WTC11 (cell line): ENCODE measurements around the gene FOXI2. TPM values are rescaled to one million over a fixed set of nuclear protein-coding genes. Genes with fewer than 3 reads are reported as not detected.

Source experiments
- ATAC-seq: fragments of 200-7000 bp; cut with Tn5 transposase; 2 replicates; pipeline ENCODE4 v1.10.0; 2021; ENCODE audit warnings: mild to moderate bottlenecking, moderate library complexity
- CTCF ChIA-PET: fragments of 300-600 bp; sonication (Branson Sonifier 250); formaldehyde crosslinking; loops from one replicate; lab custom pipeline; 2021; ENCODE audit warnings: antibody characterized with exemption; lab: Charles Lee
- POLR2A ChIA-PET: fragments of 350-600 bp; sonication (Branson Sonifier 250); formaldehyde crosslinking; loops from one replicate; lab custom pipeline; 2021; ENCODE audit warnings: antibody characterized with exemption; lab: Charles Lee
- DNase-seq: peaks from one replicate; pipeline ENCODE4 v3.0.0; 2021; ENCODE audit warnings: low spot score
- H3K27ac Mint-ChIP-seq: 2 replicates; pipeline ENCODE4 v1.8.0; 2021; ENCODE audit warnings: mixed read lengths
- H3K27me3 Mint-ChIP-seq: 2 replicates; pipeline ENCODE4 v1.8.0; 2021; ENCODE audit warnings: low read depth, mild to moderate bottlenecking, moderate library complexity, mixed read lengths
- H3K36me3 Mint-ChIP-seq: 2 replicates; pipeline ENCODE4 v1.8.0; 2021; ENCODE audit warnings: mixed read lengths
- H3K4me1 Mint-ChIP-seq: 2 replicates; pipeline ENCODE4 v1.8.0; 2022; ENCODE audit warnings: mixed read lengths
- H3K4me3 Mint-ChIP-seq: 2 replicates; pipeline ENCODE4 v1.8.0; 2021; ENCODE audit warnings: mild to moderate bottlenecking, moderate library complexity, mixed read lengths
- H3K9me3 Mint-ChIP-seq: 2 replicates; pipeline ENCODE4 v1.8.0; 2021; ENCODE audit warnings: mixed read lengths
- ARID4B ChIP-seq: sonication (generic); formaldehyde crosslinking; IDR thresholded peaks from 2 replicates; pipeline ENCODE4 v1.8.0; 2023; ENCODE audit warnings: missing genetic modification reagents, mild to moderate bottlenecking, borderline replicate concordance
- ATF6 ChIP-seq: sonication (generic); formaldehyde crosslinking; IDR thresholded peaks from 2 replicates; pipeline ENCODE4 v1.8.1; 2023; ENCODE audit warnings: mild to moderate bottlenecking, missing genetic modification reagents
- CDX4 ChIP-seq: fragments of 250-450 bp; sonication (Bioruptor Pico); IDR thresholded peaks from 2 replicates; pipeline ENCODE4 v1.9.0; 2021; ENCODE audit warnings: moderate library complexity, mild to moderate bottlenecking, inconsistent platforms, borderline replicate concordance
- CREB1 ChIP-seq: sonication (generic); formaldehyde crosslinking; IDR thresholded peaks from 2 replicates; pipeline ENCODE4 v1.8.0; 2023; ENCODE audit warnings: mild to moderate bottlenecking, missing genetic modification reagents
- CTCF ChIP-seq: fragments of 200-600 bp; IDR thresholded peaks from 2 replicates; pipeline ENCODE4 v1.8.0; 2022; ENCODE audit warnings: antibody characterized with exemption
- E2F1 ChIP-seq: sonication (generic); formaldehyde crosslinking; IDR thresholded peaks from 2 replicates; pipeline ENCODE4 v1.8.0; 2022; ENCODE audit warnings: mild to moderate bottlenecking, missing genetic modification reagents
- ELF4 ChIP-seq: sonication (generic); formaldehyde crosslinking; IDR thresholded peaks from 2 replicates; pipeline ENCODE4 v1.8.1; 2022; ENCODE audit warnings: low read depth, mild to moderate bottlenecking, moderate library complexity, missing genetic modification reagents
- HMGA2 ChIP-seq: fragments of 250-450 bp; sonication (Bioruptor Pico); IDR thresholded peaks from 2 replicates; pipeline ENCODE4 v1.4.0; 2021; ENCODE audit warnings: mild to moderate bottlenecking, moderate library complexity
- HMGXB4 ChIP-seq: sonication (generic); formaldehyde crosslinking; IDR thresholded peaks from 2 replicates; pipeline ENCODE4 v1.8.1; 2023; ENCODE audit warnings: mild to moderate bottlenecking, moderate library complexity, missing genetic modification reagents
- IRF1 ChIP-seq: sonication (generic); formaldehyde crosslinking; IDR thresholded peaks from 2 replicates; pipeline ENCODE4 v1.8.0; 2023; ENCODE audit warnings: missing genetic modification reagents
- NFATC4 ChIP-seq: fragments of 250-450 bp; sonication (Bioruptor Pico); IDR thresholded peaks from 2 replicates; pipeline ENCODE4 v1.9.0; 2021; ENCODE audit warnings: mild to moderate bottlenecking
- TEAD1 ChIP-seq: sonication (generic); formaldehyde crosslinking; IDR thresholded peaks from 2 replicates; pipeline ENCODE4 v1.8.0; 2022; ENCODE audit warnings: mild to moderate bottlenecking, missing genetic modification reagents
- ZNF232 ChIP-seq: sonication (generic); formaldehyde crosslinking; IDR thresholded peaks from 2 replicates; pipeline ENCODE4 v1.8.0; 2022; ENCODE audit warnings: mild to moderate bottlenecking, missing genetic modification reagents
- ZNF263 ChIP-seq: sonication (generic); formaldehyde crosslinking; IDR thresholded peaks from 2 replicates; pipeline ENCODE4 v1.8.1; 2022; ENCODE audit warnings: low read depth, mild to moderate bottlenecking, moderate library complexity, missing genetic modification reagents
- ZNF423 ChIP-seq: fragments of 250-450 bp; sonication (Bioruptor Pico); IDR thresholded peaks from 2 replicates; pipeline ENCODE4 v2.1.2; 2022; ENCODE audit warnings: mild to moderate bottlenecking, moderate library complexity
- ZNF512 ChIP-seq: sonication (generic); formaldehyde crosslinking; IDR thresholded peaks from 2 replicates; pipeline ENCODE4 v1.8.1; 2022; ENCODE audit warnings: missing genetic modification reagents, borderline replicate concordance
- ZNF671 ChIP-seq: fragments of 250-450 bp; sonication (Bioruptor Pico); IDR thresholded peaks from 2 replicates; pipeline ENCODE4 v1.8.0; 2021; ENCODE audit warnings: mild to moderate bottlenecking
- ZSCAN18 ChIP-seq: fragments of 250-450 bp; sonication (Bioruptor Pico); IDR thresholded peaks from 2 replicates; pipeline ENCODE4 v2.1.2; 2022; ENCODE audit warnings: mild to moderate bottlenecking, moderate library complexity
- total RNA-seq: library from RNA; stranded (reverse); gene quantifications from 3 replicates; pipeline ENCODE4 v1.2.3, GENCODE V29; 2021

The FOXI2 gene
- total RNA-seq, 1 experiment from 2014 or later = 1.7 TPM

GRCh38 chr10:127715782-127716378 lies 21.1 kb upstream of the FOXI2 start:
- ChIA-PET POLR2A (interaction anchor here (0.5 kb wide), 1 partner anchor 277 kb away, joined by 3 read pairs; no protein-coding TSS in a partner anchor), CTCF (interaction anchor here (0.5 to 4.3 kb wide), 25 partner anchors 9 to 368 kb away, joined by 3 to 49 read pairs (median 5); no protein-coding TSS in a partner anchor)
- no peak for DNase-seq
- no peaks in the 10 kb centered on the region for H3K36me3 Mint-ChIP-seq
- ATAC-seq = no peak; the same call in 1 of the 2 replicates
- no peaks in the 10 kb centered on the region; the same call in 1 of the 2 replicates for H3K27me3 Mint-ChIP-seq
- no peak overlapping the region for H3K4me3 Mint-ChIP-seq
- H3K27ac Mint-ChIP-seq = no peak overlapping the region
- 0 out of 2 replicates have a peak, but pooled peaks cover 2% of the 10 kb centered on the region for H3K4me1 Mint-ChIP-seq
- H3K9me3 Mint-ChIP-seq = peaks cover 3% of the 10 kb centered on the region; the same call in 1 of the 2 replicates
- TF ChIP-seq CREB1 (CRISPR knock-in tag) (no peak), ZNF423 (no peak), ARID4B (CRISPR knock-in tag) (no peak), ZNF512 (CRISPR knock-in tag) (no peak), NFATC4 (CRISPR knock-in tag) (no peak), CTCF (no peak), ATF6 (no peak), CDX4 (CRISPR knock-in tag) (no peak), ZSCAN18 (CRISPR knock-in tag) (no peak), ZNF232 (CRISPR knock-in tag) (no peak), IRF1 (CRISPR knock-in tag) (no peak), ZNF671 (CRISPR knock-in tag) (no peak), ZNF263 (CRISPR knock-in tag) (no peak), E2F1 (CRISPR knock-in tag) (no peak), ELF4 (CRISPR knock-in tag) (no peak), HMGA2 (no peak), HMGXB4 (CRISPR knock-in tag) (no peak), TEAD1 (CRISPR knock-in tag) (no peak)
